Cardiac septum (tissue), 1 donor: ENCODE measurements around the gene PLSCR1. TPM values are rescaled to one million over a fixed set of nuclear protein-coding genes. Genes with fewer than 3 reads are reported as not detected.
"Not testable (repeated sequence)": the region's sequence is repeated elsewhere in the genome, so short reads cannot be mapped to it uniquely, and the experiment has no call there.

Source experiments
- DNase-seq: peaks from one replicate; pipeline ENCODE4 v3.0.0-alpha.2; 2020; ENCODE audit warnings: low spot score
- intact Hi-C: fragments of 100-400 bp; cut with DNase I; formaldehyde crosslinking; loops from one replicate; pipeline ENCODE4 v1.14.0; 2022
- total RNA-seq: library from RNA; stranded (reverse); fragmentation: NEBNext Ultra II Directional; extraction: Animal tissue kit (Norgen Biotek cat#: 25700); gene quantifications from one replicate; pipeline ENCODE4 v1.2.1, GENCODE V29; 2021
- donor health status: DM: no; HTN: no; CAD: no.

The PLSCR1 gene
- total RNA-seq, 1 donor from 2014 or later = 43.5 TPM

DNA sequence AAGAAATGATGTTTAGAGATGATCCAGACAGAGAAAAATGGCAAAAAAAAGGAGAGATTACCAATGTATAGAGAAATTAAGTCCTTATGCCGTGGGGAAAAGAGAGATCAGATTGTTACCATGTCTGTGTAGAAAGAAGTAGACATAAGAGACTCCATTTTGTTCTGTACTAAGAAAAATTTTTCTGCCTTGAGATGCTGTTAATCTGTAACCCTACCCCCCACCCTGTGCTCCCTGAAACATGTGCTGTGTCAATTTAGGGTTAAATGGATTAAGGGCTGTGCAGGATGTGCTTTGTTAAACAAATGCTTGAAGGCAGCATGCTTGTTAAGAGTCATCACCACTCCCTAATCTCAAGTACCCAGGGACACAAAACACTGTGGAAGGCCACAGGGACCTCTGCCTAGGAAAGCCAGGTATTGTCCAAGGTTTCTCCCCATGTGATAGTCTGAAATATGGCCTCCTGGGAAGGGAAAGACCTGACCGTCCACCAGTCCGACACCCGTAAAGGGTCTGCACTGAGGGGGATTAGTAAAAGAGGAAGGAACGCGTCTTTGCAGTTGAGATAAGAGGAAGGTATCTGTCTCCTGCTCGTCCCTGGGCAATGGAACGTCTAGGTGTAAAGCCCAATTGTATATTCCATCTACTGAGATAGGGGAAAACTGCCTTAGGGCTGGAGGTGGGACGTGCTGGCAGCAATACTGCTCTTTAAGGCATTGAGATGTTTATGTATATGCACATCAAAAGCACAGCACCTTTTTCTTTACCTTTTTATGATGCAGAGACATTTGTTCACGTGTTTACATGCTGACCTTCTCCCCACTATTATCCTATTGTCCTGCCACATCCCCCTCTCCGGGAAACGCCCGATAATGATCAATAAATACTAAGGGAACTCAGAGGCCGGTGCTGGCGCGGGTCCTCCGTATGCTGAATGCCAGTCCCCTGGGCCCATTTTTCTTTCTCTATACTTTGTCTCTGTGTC is 21.9 kb downstream of the PLSCR1 start:
- intact Hi-C loops, DNase-seq: not testable (repeated sequence)

DNA sequence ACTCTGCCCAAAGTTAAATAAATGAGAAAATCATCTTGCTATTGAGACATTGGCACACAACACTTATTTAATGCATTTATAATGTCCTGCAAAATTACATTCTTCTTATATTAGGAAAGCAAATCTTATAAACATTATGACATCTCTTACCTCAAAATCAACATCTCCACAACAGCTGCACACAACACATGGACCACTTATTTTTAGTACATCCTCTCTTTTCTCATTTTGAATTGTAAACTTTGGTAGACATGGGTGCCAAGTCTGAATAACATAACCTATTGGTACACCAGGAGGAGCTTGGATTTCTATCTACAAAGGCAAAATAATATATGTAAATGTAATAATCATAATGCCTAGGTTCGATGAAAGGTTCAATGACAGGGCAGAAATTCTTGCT is 23.0 kb downstream of the PLSCR1 start:
- DNase-seq = no peak
- intact Hi-C loops = no loop called here

DNA sequence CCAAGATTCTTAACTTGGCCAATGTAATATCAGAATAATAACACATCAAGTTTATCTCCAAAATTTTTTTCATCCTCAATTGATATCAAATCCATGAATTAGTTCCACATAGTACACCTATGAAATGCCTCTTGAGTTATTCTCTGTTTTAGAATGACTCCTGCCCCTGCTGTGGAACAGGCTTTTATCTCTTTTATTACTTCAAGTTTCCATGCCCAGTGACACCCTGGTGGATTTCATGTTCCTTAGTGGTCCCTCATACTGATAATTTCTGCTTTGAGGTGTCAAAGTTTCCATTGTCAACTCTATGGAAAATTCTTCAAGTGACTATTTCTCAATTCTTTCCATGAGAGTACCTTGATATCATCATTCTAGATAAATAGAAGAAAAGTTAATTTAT is 24.6 kb downstream of the PLSCR1 start:
- DNase-seq = no peak
- intact Hi-C loops = no loop called here

DNA sequence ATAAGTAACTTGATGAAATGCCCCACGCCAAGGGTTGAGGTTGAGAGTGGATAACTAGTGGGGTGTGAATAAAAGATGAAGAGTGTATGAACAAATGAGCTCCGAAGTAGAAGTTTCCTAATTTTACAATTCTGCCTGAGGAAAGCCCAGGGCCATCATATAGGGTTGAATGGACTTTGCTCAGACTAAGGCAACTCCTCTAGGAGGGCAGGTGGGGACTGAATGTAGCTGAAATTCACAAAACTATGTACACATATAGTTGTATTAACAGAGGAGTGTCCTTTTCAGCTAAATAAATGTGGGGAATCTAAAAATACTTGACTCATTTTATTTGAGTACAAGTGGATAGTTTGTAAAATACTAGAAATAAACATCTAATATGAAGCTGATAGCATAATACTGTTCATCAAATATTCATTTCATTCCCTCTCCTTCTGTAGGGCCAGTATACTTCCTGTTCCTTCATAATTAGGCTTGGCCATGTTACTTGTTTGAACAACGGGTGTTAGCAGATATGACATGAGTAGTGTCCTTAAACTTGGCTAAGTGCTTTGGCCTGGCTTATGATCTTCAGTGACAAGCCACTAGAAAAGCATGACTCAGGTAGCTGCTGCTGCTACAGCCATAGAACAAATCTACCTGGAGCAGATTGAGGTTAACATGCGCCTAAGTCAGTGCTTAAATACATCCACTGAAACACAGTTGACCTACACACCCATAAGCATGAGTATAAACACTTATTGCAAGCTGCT is 26.5 kb downstream of the PLSCR1 start:
- no peak for DNase-seq
- intact Hi-C loops = no loop called here

DNA sequence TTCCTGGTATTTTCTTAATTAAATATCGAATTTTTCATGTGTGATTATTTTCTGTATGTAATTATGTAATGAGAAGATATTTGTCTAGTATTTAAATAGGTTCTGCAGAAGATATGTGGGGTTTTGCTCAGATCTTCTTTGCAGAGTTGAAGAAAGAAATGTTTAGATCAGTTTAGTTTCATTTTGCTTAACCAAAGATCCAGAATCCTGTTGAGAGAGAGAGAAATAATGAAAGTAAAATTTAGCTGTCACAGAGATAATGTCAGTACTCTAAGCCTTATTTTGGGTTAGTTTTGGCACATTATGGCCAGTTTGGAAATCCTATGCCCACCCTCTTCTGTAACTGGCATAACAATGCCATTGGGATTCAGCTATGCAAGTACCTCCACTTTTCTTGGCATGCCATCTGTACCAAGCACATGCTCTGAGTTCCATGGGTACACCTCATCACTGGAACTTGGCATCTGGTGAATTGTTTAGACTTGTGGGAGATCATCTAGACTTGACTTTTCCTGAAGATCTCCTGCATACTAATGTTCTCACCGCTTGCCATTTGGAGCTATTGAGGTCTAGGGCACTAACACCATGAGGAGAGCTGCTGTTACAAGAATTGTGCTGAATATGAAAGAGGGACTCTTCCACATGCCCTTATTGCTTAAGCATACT is 30.9 kb downstream of the PLSCR1 start:
- DNase-seq = no peak
- intact Hi-C loops = no loop called here

DNA sequence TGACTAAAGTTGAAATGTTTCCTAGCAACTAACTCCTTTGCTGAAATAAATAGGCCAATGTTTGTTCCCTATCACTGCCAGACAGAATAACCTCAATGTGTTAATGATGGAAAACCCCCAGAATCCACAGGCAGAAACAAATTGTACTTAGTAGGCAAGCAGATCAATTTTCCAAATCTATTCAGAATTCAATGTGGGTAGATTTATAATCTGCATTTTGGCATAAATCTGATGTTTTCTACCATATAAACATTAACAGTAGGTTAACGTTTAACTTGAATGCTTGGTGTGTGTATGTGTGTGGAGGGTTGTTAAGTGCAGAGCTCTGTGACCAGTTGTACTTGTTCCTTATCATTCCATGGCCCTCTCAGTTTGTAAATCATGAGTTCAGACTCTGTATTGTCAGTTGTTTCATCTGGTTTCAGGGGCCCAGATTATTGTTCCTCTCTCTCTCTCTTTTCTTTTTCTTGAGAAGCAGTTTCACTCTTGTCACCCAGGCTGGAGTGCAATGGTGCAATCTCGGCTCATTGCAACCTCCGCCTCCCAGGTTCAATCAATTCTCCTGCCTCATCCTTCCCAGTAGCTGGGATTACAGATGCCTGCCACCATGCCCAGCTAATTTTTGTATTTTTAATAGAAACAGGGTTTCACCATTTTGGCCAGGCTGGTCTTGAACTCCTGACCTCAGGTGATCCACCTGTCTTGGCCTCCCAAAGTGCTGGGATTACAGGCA is 32.8 kb downstream of the PLSCR1 start:
- intact Hi-C loops = no loop called here
- no peak for DNase-seq

DNA sequence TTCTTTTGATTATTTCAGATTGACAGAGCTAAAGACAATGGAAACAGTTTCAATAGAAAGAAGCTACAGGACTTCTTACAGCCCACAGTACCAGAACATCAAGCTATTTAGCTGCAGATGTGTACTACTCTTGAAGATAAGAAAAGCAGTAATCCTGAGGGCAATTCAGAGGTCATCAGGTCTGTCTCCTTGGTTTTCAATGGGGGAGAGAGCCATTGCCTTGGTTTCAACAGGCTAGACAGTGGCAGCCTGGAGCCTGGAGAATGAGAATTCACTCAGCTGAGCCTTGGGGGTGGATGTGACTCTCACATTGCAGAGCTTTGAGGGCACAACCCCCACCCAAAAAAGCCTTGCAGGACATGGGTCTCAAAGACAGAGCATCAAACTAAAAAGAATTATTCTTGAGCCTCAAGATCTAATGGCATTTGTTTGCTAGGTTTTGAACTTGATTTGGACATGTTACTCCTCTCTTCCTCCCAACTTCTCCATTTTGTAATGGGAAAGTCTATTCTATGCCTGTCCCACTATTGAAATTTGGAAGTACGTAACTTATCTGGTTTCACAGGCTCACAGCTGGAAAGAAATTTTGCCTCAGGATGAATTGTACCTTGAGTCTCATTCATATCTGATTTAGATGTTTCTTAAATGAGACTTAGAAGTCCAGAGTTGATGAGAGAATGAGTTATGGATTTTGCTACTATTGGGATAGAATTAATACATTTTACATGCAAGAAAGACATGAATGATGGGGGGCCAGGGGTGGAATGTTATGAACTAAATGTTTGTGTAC is 36.9 kb downstream of the PLSCR1 start:
- intact Hi-C loops = loop anchor here (10.0 kb wide), 1 partner anchor 113 kb away; no protein-coding TSS in a partner anchor
- no peak for DNase-seq

DNA sequence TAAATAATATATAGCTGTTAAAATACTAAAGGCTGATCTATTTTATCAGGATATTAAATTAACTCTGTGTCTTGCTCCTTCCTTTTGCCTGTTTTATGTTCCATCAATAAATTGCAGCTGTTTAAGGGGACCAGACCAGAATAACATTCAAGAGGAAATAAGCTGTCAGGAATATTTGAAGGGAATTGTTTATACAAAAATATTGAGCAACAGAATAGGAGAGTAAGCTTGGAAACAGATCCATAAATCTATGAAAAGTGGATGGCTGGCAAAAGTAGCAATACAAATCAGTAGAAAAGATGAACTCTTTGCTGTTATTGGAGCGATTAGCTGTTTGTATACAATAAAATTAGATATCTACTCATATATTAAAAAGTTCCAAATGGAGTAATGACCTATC is 38.9 kb downstream of the PLSCR1 start:
- intact Hi-C loops = loop anchor here (10.0 kb wide), 1 partner anchor 111 kb away; no protein-coding TSS in a partner anchor
- no peak for DNase-seq

DNA sequence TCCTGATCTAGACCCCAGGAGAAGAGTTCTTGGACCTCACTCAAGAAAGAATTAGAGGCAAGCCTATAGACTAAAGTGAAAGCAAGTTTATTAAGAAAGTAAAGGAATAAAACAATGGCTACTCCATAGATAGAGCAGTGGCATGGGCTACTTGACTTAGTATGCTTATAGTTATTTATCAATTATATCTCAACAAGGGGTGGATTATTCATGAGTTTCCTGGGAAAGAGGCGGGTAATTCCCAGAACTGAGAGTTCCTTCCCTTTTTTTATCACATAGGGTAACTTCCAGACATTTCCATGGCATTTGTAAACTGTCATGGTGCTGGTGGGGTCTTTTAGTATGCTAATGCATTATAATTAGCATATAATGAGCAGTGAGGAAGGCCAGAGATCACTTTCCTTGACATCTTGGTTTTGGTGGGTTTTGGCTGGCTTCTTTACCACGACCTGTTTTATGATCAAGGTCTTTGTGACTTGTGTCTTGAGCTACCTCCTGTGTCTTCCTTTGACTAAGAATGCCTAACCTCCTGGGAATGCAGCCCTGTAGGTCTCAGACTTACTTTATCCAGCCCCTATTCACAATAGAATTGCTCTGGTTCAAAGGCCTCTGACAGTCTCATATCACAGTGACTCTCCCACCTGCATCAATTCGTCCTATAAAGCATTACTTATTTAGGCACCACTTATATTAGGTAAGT is 39.8 kb downstream of the PLSCR1 start:
- intact Hi-C loops = loop anchor here (10.0 kb wide), 1 partner anchor 110 kb away; no protein-coding TSS in a partner anchor
- DNase-seq = no peak

DNA sequence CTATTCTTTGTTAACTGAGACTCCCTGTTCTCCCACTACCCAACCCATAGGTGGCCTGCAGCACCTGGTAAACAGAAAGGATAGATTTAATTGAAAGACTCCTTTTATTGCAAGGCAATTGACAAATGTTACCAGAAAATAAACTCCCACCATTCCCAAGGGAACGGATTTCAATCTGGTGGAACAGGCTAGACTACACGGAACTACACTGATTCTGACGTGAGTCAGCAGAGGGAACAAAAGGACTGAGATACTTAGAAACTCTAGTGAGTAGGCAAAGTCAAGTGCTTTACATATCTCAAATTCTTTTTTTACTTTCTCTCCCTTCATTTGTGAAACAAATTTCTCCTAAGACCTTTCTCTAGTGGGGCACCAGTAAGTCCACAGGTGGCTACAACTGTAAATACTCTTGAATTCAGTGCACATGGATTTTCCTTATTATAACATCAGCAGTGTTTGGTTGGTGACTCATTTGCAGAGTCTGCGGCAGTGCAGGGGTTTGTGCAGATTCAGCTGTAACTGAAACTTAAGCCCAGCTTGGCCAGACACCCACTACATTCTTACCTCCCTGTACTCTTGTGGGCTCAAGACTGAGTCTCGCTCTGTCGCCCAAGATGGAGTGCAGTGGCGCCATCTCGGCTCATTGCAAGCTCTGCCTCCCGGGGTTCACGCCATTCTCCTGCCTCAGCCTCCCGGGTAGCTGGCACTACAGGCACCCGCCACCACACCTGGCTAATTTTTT is 40.8 kb downstream of the PLSCR1 start:
- no peak for DNase-seq
- intact Hi-C loops = loop anchor here (10.0 kb wide), 1 partner anchor 109 kb away; no protein-coding TSS in a partner anchor

DNA sequence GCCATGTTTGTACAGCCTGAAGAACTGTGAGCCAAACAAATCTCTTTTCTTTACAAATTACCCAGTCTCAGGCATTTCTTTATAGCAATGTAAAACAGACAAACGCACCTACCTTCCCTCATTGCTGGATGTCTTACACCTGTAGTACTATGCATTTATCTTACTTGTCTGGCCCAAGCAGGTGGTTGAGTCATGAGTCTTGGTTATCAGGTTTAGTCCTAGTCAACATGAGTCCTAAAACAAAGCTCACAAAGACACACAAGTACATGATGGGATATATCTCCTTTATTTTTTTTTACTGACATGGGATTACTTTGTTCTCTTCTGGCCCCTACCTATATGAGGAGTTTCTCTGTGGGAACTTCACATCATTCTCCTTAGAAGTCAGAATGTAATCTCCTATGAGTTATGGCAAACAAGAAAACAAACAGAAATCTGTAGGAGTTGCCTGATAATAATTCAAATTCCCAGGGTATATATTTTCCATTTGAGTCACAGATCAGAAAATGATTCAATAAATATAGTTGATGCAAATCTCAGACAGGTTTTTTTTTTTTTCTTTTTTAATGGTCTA is 41.4 kb downstream of the PLSCR1 start:
- intact Hi-C loops = loop anchor here (10.0 kb wide), 1 partner anchor 108 kb away; no protein-coding TSS in a partner anchor
- no peak for DNase-seq

DNA sequence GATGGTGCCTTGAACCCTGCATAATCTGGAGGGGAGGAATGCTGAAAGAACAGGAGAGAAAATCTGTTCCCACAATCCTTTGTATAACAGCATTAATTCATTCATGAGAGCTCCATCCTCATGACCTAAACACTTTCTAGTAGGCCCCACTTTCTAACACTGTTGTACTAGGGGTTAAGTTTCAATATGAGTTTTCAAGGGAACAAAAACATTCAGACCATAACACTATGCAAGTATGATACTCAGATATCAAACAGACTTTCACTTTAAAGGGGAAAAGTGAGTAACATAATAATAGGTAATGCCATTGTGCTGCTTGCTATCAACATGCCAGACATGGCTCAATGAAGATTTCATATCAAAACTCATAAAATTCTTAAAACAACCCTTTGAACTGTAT is 42.7 kb downstream of the PLSCR1 start:
- intact Hi-C loops = loop anchor here (10.0 kb wide), 1 partner anchor 107 kb away; no protein-coding TSS in a partner anchor
- no peak for DNase-seq

DNA sequence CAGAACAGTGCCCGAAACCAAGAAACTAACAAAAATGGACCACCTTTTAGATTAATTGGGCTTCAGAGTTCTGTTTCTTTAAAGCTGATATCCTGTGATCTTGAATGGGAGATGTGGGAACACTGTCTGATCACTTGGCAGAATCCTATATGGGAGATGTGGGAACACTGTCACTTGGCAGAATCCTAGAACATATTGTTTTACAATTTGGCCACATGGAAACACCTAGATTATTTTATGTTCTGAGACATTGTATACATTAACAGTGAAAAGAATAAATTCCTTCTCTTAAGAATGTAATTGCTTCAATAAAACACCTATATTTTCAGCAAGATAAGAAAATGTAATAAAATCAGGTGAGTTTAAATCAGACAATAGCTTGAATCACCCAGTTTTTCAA is 44.7 kb downstream of the PLSCR1 start:
- DNase-seq = no peak

DNA sequence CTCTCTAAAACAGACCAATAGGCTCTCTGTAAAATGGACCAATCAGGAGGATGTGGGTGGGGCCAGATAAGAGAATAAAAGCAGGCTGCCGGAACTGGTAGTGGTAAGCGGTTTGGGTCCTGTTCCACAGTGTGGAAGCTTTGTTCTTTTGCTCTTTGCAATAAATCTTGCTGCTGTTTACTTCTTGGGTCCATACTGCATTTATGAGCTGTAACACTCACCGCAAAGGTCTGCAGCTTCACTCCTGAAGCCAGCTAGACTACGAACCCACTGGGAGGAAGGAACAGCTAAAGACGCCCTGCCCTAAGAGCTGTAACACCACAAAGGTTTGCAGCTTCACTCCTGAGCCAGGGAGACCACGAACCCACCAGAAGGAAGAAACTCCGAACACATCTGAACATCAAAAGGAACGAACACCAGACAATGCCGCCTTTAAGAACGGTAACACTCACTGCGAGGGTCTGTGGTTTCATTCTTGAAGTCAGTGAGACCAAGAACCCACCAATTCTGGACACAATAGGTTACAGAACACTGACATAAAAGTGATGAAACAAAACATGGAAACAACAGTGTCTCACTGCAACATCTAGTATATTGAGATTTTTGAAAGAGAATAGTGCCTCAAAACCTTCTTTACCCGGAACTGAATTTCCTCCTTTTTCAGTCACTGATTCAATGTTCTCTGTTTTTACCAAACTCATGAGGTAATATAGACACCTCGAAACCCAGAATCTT is 46.2 kb downstream of the PLSCR1 start:
- intact Hi-C loops = no loop called here
- DNase-seq = no peak

More for the DNA sequence above, 44.7 kb downstream of the PLSCR1 start:
- intact Hi-C loops = loop anchor here (10.0 kb wide), 1 partner anchor 105 kb away; no protein-coding TSS in a partner anchor

DNA sequence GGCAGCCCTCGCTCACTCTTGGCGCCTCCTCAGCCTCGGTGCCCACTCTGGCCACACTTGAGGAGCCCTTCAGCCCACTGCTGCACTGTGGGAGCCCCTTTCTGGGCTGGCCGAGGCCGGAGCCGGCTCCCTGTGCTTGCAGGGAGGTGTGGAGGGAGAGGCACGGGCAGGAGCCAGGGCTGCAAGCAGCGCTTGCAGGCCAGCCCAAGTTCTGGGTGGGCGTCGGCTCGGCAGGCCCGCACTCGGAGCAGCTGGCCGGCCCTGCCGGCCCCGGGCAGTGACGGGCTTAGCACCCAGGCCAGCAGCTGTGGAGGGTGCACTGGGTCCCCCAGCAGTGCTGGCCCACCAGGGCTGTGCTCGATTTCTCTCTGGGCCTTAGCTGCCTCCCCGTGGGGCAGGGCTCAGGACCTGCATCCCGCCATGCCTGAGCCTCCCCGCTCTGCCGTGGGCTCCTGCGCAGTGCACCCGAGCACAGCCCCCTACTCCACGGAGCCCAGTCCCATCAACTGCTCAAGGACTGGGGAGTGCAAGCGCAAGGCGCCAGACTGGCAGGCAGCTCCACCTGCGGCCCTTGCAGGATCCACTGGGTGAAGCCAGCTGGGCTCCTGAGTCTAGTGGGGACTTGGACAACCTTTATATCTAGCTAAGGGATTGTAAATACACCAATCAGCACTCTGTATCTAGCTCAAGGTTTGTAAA is 47.1 kb downstream of the PLSCR1 start:
- DNase-seq, intact Hi-C loops: not testable (repeated sequence)
